Esophagus squamous epithelium (tissue), 4 donors: ENCODE measurements around the gene HACD2.

Experiments used
- POLR2A ChIP-seq, 4 donors: fragments of 450-650 bp; IDR thresholded peaks; one replicate each; pipeline ENCODE4 v1.6.1; 2017; ENCODE audit warnings: antibody characterized with exemption in 4 of 4, mild to moderate bottlenecking in 4 of 4, moderate library complexity in 3 of 4
- TF ChIP-seq, protein P1 (sequence below), 6 experiments: fragments of 450-650 bp in 4 of 6; fragments of 200-600 bp in 2 of 6; sonication (generic) in 2 of 6; IDR thresholded peaks; one replicate each; pipeline ENCODE4 v1.5.1; 2016 to 2019; ENCODE audit warnings: antibody characterized with exemption in 6 of 6, mild to moderate bottlenecking in 4 of 6, moderate library complexity in 4 of 6

DNA sequence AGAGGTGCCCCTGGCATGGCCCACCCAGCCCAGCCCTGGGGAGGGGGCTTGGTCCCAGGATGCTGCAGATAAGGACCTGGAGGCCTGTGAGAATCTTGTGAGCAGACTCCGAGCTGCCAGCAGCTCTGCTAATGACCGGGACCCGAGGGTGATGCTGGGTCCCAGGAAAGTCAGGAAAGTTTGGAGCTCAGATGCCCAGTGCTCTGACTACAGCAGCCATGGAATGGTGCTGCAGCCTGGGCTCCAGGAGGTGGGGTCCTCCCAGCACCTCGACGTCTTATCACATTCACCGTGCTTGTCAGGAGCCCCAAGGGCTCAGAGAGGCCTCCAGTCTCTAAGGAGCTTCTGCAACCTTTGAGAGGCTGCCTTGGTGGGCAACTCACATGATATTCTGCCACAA, 101.7 kb downstream of the HACD2 start:
- TF ChIP-seq, protein P1, sequence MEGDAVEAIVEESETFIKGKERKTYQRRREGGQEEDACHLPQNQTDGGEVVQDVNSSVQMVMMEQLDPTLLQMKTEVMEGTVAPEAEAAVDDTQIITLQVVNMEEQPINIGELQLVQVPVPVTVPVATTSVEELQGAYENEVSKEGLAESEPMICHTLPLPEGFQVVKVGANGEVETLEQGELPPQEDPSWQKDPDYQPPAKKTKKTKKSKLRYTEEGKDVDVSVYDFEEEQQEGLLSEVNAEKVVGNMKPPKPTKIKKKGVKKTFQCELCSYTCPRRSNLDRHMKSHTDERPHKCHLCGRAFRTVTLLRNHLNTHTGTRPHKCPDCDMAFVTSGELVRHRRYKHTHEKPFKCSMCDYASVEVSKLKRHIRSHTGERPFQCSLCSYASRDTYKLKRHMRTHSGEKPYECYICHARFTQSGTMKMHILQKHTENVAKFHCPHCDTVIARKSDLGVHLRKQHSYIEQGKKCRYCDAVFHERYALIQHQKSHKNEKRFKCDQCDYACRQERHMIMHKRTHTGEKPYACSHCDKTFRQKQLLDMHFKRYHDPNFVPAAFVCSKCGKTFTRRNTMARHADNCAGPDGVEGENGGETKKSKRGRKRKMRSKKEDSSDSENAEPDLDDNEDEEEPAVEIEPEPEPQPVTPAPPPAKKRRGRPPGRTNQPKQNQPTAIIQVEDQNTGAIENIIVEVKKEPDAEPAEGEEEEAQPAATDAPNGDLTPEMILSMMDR (IDR thresholded peaks at IDR 0.05): no peak
- no peak for TF ChIP-seq POLR2A (IDR thresholded peaks at IDR 0.05)
